Activated CD8-positive, alpha-beta memory T cell treated with anti-CD3 and anti-CD28 coated beads for 24 hours (primary cell): ENCODE measurements around the gene FHIT.
"Not testable (repeated sequence)": the region's sequence is repeated elsewhere in the genome, so short reads cannot be mapped to it uniquely, and the experiment has no call there.

Experiments
- DNase-seq: peaks from one replicate; pipeline ENCODE4 v3.0.0-alpha.2; 2020

Gene FHIT

DNA sequence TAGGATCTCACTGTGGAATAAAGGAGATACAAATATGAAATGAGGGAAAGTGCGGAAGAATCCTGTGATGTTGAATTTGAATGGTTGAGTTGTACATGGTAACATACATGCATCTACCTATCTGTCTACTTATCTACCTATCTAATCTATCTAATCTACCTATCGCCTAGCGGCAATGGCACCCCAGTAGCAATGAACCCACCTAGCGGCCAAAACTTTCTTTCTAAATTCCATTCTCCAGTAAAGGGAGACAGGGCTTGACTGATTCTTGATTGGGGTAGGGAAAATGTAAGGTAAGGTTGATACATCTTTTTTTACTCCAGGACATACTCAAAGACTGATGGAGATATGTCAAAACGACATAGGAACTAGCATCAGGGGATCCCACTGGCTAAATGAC, 345.0 kb downstream of the FHIT start:
- DNase-seq = no peak

DNA sequence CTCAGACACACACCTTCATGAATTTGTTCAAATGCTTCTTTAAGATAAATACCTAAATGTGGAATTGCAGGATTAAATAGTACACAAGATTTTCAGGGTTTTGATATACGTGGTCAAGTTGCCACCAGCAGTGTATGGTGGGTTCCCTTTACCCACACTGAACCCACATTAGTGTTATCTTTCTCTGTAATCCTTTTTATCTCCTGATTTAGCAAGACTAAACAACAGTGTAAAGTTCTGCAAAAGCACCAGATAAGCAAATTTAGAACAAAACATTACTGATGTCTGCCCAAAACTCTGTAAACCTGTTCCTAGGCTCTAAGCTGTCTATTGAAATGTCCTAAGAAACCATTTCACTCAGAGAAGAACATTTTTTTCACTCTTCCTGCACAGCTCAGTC, 352.9 kb downstream of the FHIT start:
- no peak for DNase-seq

DNA sequence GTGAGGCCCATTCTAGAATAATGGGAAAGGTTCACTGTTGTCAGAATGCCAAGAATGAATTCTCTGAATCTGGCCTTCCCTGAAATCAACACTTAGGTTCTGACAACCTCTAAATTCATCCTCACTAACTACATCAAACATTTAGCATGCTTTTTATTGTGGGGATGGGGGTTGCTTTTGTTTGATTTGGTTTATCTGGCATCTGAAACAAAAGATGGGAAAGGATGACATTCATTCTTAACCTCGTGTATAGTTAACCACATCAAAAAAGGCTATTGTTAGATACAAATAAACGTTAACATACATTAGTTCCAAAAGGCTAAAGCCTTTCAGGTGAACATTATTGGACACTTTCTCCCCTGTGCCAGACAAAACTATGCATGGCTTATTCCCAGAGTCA, 357.3 kb downstream of the FHIT start:
- no peak for DNase-seq

DNA sequence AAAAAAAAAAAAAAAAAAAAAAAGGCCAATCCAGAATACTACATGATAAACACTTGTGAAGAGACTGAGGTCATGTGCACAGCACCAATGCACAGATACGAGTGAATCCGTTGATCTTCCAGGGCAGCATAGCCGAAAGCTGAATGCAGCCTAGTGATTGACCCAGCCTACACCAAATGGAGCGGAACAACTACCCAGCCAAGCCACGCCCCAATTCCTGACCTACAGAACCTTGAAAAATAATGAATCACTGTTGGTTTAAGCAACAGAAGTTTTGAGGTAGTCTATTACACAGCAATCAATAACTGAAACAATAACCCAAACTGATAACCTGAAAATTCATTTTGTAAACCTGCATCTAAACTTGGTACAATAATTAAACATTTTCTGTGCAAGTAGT, 361.0 kb downstream of the FHIT start:
- no peak for DNase-seq

DNA sequence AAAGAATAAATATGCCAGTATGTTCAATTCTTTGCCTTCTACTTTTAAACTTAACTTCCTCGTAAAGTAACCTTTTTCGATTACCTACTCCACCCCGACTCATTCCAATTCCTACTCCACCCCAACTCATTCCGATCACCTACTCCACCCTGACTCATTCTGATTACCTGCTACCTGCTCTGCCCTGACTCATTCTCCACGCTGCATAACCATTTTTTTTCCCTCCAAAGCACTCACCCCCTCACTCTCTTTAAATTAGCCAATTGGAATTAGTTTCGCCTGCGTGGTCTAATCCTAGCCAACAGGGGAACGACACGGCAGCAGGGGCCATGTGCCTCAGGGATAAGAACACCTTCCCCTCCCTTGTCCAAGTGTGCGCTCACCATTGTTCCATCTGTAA, 362.3 kb downstream of the FHIT start:
- DNase-seq = not testable (repeated sequence)

DNA sequence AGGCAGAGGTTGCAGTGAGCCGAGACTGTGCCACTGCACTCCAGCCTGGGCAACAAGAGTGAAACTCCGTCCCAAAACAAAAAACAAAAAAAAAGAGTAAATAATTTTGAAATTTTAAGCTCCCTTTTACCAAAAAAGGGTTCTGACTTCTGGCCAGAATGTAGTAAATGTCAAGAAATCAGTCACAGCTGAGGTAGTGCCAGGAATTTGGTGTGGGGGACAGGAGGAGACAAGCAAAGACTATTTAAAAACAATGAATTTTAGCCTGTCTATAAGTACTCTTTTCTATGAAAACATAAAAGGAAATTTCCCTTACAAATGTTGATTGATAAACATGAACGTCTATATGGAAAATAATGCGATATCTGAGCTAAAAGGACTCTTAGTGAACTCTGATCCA, 363.7 kb downstream of the FHIT start:
- no peak for DNase-seq

DNA sequence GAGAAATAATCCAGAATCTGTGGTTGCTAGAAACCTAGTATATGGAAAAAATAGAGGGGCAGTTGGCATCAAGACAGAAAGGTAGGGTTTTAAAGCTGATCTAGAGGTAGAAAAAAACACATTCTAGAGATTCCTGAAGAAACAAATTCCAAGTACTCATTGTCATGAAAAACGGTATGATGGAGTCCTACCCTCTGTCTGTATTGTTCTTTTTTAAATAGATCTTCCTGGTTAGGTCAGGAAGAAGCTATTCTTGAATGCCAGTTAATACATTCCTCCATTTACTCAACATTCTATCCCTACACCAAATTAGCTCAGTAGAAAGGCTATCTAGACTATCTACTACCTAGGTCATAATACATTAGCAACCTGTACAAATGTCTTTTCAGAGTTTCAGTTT, 364.7 kb downstream of the FHIT start:
- no peak for DNase-seq

DNA sequence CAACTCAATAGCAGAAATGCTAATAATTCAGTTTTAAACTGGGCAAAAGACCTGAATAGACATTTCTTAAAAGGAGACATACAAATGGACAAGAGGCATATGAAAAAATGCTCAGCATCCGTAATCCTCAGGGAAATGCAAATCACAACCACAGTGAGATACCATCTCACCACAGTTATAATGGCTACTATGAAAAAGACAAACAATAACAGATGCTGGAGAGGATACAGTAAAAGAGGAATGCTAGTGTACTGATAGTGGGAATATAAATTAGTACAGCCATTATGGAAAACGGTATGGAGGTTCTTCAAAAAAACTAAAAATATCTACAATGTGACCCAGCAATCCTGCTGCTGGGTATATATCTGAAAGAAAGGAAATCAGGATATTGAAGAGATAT, 367.2 kb downstream of the FHIT start:
- DNase-seq = no peak

DNA sequence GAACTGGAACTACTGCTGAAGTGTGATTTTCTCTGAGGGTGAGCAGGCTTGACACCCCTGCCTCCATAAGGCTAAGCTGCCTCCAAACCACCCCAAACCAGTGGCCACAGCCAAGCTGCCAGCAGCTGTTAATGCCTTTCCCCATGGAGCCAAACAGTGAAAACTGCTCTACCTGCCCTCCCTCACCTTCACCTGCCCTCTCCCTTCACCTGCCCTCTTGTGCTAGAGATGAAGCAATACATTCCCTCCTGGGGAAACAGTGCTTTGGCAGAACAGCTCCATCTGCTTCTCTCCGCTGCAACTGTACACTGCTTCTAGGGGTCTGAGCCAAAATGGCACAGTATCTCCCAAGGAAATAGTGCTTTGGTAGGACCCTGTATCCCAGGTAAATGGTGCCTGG, 374.1 kb downstream of the FHIT start:
- DNase-seq = no peak

DNA sequence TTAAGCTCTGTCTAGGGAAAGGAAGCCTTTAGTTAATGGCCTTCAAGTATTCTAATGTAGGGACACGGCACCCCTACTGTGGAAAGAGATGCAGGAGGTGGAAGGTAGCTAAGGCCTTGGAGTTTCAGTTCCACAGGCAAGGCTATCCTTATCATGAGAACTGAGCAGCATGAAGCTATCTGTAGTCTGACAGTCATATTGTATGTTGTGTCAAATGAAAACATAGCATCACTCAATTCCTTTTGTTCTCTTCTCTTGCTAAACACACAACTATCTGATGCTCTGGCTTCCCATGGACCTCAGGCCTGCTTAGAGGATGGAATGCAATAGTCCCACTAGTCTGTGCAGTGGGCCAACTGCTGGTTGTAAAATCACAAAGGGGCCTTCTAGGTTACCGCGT, 380.9 kb downstream of the FHIT start:
- DNase-seq = no peak

DNA sequence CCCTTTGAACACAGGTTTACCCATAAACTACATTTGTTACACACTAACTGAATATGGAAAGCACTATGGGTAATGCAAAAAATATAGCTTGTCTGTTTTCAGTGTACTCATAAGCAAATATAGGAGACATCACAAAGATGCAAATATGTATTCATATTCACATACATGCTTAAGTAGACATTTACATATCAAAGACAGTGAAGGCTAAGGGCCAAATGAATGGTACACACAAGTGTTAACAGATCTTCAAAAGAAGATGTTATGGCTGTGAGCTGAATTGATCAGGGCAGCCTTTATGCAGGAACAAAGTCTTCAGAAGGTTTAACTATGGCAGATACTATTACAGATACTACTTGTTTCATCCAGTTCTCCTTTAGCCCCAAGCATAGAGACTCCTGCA, 384.1 kb downstream of the FHIT start:
- DNase-seq = no peak

DNA sequence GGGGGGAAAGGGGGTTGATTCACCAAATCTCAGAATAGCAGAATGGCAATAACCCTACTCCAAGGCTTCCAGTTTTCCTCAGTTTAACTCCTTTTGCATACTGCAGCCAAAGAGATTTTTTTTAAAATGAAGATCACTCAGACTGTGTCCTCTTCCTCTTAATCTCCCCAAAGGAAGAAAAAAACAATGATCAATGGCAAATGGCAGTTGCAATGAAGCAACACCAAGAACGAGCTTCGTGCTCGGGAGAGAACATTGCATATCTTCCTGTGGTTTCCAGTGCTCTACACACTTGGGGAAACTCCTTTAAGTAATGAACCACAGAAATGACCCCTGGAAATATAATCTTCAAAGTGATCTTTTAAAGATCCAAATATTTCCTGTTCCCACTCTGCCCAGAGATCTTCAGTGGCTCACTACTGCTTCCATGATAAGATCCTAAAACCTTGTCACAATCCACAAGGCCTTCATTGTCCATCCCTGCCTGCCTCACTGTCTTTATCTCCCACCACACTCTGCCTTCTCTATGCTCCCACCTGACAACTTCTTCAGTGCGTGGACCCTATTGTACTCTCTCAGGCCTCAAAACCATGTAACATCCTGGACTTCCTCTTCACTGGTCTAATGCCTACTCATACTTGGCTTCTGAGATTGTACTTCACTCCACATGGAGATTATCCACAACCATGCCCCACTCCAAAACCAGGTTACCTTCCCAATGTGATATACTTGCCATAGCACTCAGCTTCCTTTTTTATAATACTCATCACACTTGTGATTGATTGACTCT, 394.8 kb downstream of the FHIT start:
- DNase-seq = no peak

DNA sequence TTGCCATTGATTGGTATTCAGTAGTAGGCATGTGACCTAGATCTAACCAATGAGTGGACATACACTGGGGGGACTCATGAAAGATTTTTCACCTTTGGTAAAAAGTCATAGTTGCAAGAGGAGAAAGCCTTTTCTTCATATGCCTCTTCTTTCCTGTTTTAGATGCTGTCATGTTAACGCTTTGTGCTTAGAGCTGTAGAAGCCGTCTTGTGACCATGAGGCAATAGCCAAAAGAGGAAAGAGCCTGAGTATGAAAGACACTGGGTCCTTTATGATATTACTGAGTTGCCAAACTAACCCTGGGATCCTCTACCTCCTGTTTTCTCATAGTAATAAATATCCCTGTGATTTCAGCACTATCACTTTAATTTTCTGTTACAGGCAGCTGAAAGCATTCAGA, 396.0 kb downstream of the FHIT start:
- no peak for DNase-seq

DNA sequence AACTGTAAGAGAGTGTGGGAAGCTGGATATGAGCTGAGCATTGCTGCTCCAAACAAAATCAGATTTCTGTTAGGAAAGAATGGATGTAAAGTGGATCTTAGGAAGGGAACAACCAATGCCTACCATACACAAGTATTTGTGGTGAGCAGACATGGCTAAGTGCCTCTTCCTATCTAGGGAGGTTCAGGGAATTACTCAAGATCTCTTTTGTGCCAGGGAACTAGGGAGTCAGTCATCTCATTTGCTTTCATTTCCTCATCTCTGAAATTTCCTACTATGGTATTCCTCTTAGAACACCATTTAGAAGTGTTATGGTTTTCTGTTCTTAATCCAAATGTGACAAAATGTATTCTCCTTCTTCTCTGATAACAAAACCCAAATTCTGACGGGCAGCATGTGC, 396.5 kb downstream of the FHIT start:
- no peak for DNase-seq

DNA sequence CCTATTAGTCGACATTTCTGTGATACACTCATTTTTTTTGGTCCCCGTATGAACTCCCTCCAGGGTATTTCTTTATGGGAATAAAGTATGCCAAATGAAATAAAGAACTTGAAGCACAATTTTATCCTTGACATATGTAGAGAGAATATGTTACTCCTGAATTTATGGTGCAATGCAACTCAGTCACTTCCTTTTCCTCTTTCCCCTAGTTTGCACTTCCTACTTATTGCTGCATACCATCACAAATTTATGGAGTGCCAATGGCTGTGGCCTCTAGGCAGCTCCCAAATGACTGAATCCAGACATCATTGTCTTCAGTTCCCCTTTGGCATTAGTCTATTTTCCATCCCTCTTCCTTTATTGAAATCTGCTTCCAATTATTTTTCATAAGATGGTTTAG, 403.5 kb downstream of the FHIT start:
- no peak for DNase-seq

DNA sequence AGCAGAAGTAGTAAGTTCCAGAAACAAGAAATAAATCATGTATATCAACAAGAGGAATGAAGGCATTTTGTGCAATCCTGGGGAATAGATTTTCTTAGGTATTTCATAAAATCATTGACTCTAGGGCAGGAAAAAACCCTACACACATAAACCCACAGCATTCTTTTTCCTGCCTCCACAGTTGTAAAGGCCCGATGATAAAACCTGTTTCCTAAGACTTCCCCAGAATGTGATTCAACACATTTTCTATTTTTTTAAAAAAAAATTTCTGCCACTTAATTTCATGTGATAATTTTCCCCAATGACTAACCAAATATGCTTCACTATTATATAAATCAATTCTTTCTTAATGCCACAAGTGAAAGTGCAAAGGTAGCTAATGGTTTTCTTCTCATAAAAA, 407.0 kb downstream of the FHIT start:
- DNase-seq = no peak

DNA sequence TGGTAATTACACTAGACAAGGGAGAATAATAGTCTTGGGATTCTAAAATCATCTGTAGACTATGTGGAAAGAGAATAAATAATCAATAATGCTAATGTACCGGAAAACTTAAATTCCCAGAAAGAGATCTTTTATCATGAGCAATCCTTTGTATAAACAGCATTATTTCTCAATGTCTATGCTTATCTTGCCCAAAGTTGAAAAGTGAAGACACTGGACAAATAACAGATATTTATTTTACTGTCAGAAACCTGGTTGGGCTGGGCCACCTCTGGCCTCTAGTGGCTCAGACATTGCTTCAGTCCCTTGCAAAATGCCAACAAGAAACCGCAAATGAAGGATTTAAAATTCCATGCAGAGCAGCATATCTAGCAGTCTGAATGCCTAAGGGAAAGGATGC, 409.9 kb downstream of the FHIT start:
- no peak for DNase-seq

DNA sequence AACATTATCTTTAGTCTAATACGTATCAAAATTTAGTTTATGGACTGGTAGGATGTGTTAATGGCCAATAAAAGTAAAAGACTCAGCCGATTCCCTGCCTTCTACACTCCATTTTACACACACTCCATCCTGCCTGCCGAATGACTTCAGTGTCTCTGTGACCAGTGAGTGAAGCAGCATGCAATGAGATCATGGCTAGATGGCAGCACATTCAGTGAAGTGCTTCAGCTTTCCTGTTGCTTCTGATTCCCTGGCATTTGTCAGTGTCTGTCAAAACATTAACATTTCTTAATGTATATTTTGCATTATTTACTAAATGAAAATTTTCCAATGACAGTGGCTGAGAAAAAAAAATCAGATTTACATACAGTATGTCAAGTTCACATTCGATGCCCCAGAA, 412.0 kb downstream of the FHIT start:
- DNase-seq = no peak

DNA sequence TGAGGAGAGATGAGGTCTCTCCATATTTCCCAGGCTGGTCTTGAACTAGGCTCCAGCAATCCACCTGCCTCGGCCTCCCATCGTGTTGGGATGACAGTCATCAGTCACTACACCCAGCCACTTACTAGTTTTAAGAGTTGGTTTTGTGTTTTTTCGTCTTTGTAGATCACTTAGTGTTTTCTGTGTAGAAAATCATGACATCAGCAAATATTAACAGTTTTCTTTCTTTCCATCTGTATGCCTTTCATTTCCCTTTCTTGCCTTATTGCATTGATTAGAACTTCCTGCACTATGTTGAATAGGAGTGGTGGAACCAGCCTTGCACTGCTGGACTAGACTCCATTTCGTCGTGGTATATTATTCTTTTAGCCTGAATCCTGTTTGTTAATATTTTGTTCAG, 415.5 kb downstream of the FHIT start:
- no peak for DNase-seq

DNA sequence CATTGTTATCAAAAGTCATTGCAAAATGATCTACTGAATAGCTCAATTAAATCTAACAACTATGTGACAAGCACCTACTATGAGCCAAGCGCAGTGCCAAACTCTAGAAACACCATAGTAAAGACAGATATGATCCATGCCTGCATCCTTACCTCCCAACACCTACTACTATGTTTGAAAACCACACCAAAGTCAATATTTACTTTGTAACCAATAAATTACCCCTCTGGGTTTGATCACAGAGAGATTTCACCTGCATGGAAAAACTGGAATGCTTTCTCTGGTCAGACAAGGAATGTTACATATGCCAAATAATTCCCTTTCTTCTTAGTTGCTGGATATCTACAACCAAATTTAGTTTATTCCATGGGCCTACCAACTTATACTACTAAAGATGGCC, 422.2 kb downstream of the FHIT start:
- no peak for DNase-seq

DNA sequence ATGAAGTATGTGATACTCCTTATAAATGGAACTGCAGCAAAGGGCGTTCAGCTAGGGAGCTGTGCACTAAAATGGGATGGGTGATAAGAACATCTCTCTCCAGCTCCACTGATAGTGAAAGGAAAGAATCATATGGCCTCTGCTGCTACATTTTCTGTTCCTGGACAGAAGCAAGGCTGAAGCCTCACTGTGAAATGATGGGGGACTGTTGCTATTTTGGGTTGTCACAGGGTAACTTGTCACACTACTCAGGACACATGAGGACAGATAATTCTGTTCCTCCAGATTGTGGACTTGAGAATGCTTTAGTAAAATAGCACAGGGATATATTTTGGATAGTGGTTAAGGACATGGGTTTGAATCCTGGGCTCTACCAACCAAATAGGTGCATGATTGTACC, 423.6 kb downstream of the FHIT start:
- DNase-seq = no peak

DNA sequence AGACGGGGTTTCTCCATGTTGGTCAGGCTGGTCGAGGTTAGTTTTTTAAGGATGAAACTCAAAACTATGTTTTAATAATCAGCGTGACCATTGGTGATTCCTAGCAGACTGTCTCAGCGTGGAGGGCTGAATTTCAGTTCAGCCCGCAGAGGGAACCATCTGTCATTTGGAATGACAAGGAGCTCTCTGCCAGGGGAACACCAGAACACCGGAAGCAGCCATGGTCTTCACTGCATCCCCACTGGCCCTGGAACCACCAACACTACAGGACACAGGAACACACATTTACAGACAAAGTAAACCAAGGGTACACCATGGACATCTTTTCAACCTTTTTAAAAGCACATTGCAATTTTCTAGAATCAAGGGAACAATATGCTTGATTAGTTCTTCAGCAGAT, 424.7 kb downstream of the FHIT start:
- DNase-seq = no peak

DNA sequence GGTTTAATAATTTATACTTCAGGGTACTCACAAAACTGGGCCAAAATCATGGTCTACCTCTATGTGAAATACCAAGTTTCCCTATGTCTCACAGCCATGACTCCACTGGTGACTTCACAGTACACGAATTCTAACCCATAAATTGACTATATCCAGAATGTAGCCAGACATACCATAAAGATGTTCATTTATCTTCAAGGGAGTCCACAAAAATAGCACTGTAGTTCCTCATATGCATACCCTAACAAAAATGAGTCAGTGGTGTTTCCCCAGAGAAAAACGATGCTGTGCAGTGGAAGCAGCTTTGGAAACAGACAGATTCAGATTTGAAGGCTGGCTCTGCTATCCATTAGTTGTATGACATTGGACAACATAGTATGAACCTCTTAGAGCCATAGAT, 438.8 kb downstream of the FHIT start:
- DNase-seq = no peak

DNA sequence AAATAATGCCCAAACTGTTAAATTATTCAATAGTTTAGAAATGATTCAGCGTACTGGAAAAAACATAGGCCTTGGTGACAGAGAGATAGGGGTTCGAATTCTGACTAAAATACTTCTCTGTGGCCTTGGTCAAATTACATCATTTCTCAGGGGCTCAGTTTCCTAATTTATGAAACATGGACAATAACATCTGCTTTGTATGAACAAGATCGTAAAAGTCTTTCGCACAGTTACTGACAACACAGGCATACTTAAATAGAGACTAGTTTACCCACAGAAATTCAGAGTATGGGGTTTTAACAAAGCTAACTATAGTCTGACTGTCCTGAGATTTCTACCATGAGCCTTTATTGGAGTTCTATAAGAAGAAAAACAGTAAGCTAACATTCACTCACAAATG, 440.4 kb downstream of the FHIT start:
- DNase-seq = no peak

DNA sequence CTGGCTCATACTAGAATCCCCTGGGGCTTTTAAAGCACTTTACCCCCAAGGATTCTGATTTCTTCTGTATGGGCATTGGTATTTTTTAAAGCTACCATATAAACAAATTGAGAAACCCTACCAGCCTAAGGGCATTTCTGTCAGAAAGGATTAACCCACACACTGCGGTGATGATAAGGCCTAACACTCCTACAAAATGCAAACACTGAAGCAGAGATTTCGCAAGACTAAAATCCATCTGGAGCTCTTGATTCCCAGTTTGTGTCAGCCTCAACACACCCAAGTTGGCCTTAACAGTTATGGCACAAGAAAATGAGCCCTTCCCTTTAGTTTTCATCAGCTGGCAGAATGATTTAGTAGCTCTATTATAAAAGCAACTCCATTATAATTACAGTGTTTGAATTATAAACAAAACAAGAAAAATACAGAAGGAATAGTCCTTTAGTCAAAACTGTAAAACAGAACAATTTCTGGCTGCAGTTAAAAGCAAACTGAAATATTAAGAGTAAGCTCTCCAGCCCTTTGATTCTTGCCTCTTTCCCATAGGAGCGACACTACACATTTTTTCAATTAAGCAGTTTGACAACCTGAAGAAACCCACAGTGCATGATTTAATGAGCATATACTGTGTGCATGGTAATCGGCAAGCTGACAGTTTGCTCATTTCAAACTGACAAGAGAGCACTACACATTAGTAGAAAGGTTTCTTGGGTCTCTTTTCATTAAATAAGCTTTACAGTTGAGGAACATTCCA, 441.2 kb downstream of the FHIT start:
- DNase-seq = no peak
